ENCODE data around the gene ZFP92. TPM values are rescaled to one million over a fixed set of nuclear protein-coding genes. Genes with fewer than 3 reads are reported as not detected.
"Not testable (repeated sequence)": the region's sequence is repeated elsewhere in the genome, so short reads cannot be mapped to it uniquely, and the experiment has no call there.

Gene ZFP92
- total RNA-seq, 1 donor from 2014 or later, result 0.25 TPM

- no peaks in the 10 kb centered on the region for H3K27me3 ChIP-seq
- H3K9me3 ChIP-seq, result no peaks in the 10 kb centered on the region
- H3K36me3 ChIP-seq, result no peaks in the 10 kb centered on the region
- intact Hi-C loops (cut with DNase I), result no loop called here
- TF ChIP-seq, protein P1, sequence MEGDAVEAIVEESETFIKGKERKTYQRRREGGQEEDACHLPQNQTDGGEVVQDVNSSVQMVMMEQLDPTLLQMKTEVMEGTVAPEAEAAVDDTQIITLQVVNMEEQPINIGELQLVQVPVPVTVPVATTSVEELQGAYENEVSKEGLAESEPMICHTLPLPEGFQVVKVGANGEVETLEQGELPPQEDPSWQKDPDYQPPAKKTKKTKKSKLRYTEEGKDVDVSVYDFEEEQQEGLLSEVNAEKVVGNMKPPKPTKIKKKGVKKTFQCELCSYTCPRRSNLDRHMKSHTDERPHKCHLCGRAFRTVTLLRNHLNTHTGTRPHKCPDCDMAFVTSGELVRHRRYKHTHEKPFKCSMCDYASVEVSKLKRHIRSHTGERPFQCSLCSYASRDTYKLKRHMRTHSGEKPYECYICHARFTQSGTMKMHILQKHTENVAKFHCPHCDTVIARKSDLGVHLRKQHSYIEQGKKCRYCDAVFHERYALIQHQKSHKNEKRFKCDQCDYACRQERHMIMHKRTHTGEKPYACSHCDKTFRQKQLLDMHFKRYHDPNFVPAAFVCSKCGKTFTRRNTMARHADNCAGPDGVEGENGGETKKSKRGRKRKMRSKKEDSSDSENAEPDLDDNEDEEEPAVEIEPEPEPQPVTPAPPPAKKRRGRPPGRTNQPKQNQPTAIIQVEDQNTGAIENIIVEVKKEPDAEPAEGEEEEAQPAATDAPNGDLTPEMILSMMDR (IDR thresholded peaks at IDR 0.05), result no peak
- H3K4me3 ChIP-seq, result no peak overlapping the region
- peaks cover 5% of the 10 kb centered on the region for H3K4me1 ChIP-seq
- DNase-seq (ENCODE audit: extremely low spot score in 2 of 2), result no peak
- H3K27ac ChIP-seq, result no peak overlapping the region
These were observed 25.2 kb upstream of the ZFP92 start for GRCh38 chrX:153386097-153386496.

DNA sequence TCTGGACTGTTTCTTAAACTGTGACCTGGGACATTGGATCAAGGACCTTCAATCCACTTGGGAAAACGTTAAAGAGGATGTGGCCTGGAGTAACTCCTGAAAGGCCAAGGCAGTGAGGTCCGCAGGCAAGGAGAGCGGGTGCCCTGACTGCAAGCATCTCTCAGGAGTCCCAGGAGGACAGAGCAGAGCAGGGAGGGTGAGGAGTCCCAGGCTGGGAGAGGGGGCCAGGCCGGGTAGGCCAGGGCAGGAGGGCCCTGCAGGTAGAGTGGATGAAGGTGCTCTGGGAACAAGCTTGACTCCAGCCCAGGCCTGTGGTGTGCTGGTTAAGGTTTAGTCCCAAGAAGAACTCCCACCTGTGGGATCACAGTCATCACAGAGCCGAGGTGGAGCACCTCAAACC lies 23.9 kb upstream of the ZFP92 start:
- Histone ChIP-seq H3K36me3 (no peaks in the 10 kb centered on the region), H3K9me3 (no peaks in the 10 kb centered on the region), H3K4me3 (no peak overlapping the region), H3K4me1 (peaks cover under 1% of the 10 kb centered on the region), H3K27ac (no peak overlapping the region), H3K27me3 (no peaks in the 10 kb centered on the region)
- no peak for TF ChIP-seq POLR2A (IDR thresholded peaks at IDR 0.05)
- TF ChIP-seq, protein P1 (IDR thresholded peaks at IDR 0.05), result no peak
- TF ChIP-seq POLR2AphosphoS5 (IDR thresholded peaks at IDR 0.05; ENCODE audit: insufficient read depth in 1 of 2, low read depth in 1 of 2), result no peak
- peak; percentile 65 to 79 for DNase-seq (ENCODE audit: extremely low spot score in 2 of 2)
- intact Hi-C loops (cut with DNase I), result no loop called here

DNA sequence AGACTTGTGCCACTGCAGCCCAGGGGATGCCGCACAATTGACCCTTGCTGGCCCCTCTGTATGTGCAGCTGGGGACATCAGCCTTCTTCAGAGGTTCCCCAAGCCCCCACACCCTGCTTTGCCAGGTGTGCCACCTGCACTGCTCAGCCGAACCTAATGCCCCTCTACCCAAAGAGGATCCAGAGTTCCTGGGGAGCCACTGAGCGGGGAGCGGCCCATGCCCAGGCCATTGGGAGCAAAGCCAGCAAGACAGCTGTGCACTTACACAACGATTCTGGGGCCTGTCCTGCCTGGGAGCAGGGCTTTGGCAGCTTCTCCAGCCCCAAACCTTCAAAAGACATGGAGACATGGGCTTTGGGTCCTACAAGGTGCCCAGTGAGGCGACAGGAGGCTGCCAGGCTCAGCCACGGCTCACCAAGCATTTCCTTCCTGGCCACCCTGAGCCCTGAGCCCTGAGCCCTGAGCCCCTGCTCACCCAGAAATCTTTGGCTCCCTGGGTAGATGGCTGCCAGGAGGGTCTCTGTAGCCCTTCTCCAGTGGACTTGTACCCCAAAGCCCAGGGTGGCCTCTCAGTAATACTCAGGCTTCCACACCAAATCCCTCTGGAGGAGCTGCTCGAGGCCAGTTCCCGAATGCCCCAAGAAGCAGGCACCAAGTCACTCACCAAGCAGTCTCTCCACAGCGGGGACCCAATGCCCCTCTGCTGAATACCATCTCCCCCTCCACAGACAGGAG lies 23.1 kb upstream of the ZFP92 start:
- intact Hi-C loops (cut with DNase I), result no loop called here

DNA sequence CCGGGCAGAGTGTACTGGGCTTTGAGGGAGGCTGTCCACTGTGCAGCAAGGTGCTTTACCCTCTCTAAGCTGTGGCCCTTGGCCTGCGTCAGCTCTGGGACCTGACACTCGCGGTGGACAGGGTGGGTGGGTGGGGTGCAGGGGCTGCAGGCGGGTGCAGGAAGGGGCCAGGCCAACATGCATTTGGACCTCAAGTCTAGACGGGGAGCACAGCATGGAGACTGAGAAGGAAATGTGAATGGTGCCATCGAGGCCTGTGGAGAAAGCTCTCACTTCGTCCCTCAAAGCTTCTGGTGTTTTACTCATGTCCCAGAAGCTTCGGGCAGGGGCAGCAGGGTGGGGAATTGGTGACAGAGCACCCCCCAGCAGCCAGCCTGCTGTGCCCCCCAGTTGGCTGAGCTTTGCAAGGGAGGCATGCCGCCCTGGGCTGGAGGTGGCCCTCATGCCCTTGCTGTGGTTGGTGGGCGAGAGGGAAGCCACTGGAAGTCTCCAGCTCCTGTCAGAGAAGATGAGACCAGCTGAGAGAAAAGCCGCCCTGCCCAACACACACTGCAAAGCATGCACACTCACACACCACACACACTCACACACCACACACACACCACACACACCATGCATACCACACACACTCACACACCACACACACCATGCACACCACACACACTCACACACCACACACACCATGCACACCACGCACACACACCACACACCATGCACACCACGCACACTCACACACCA lies 22.4 kb upstream of the ZFP92 start:
- H3K9me3 ChIP-seq, result no peaks in the 10 kb centered on the region
- peak; percentile 82 to 95 for DNase-seq (ENCODE audit: extremely low spot score in 2 of 2)
- intact Hi-C loops (cut with DNase I), result no loop called here
- H3K4me1 ChIP-seq, result no peaks in the 10 kb centered on the region
- no peak overlapping the region for H3K27ac ChIP-seq
- no peak for TF ChIP-seq POLR2A (IDR thresholded peaks at IDR 0.05)
- TF ChIP-seq, protein P1 (IDR thresholded peaks at IDR 0.05), result no peak
- no peak for TF ChIP-seq POLR2AphosphoS5 (IDR thresholded peaks at IDR 0.05; ENCODE audit: insufficient read depth in 1 of 2, low read depth in 1 of 2)
- no peak overlapping the region for H3K4me3 ChIP-seq
- no peaks in the 10 kb centered on the region for H3K36me3 ChIP-seq
- no peaks in the 10 kb centered on the region for H3K27me3 ChIP-seq

More for the DNA sequence above, 23.1 kb upstream of the ZFP92 start:
- peak; percentile 72 to 78 for DNase-seq (ENCODE audit: extremely low spot score in 2 of 2)
- Histone ChIP-seq H3K36me3 (no peaks in the 10 kb centered on the region), H3K4me3 (no peak overlapping the region), H3K27me3 (no peaks in the 10 kb centered on the region), H3K4me1 (no peaks in the 10 kb centered on the region), H3K9me3 (no peaks in the 10 kb centered on the region), H3K27ac (no peak overlapping the region)
- TF ChIP-seq POLR2AphosphoS5 (IDR thresholded peaks at IDR 0.05; ENCODE audit: insufficient read depth in 1 of 2, low read depth in 1 of 2) (no peak), POLR2A (IDR thresholded peaks at IDR 0.05) (no peak)
- TF ChIP-seq, protein P1 (IDR thresholded peaks at IDR 0.05), result no peak

- DNase-seq (ENCODE audit: extremely low spot score in 2 of 2); intact Hi-C loops (cut with DNase I); H3K4me1 ChIP-seq; H3K36me3 ChIP-seq; H3K27ac ChIP-seq; H3K4me3 ChIP-seq; H3K9me3 ChIP-seq; H3K27me3 ChIP-seq: not testable (repeated sequence)
These were observed 21.9 kb upstream of the ZFP92 start for GRCh38 chrX:153389460-153389768.
